HAP-1 (cell line): Measurements from ENCODE around the gene CDYL.

ENCODE experiments used
- DNase-seq, 2 experiments: peaks; one replicate each; pipeline ENCODE4 v3.0.0-alpha.2; 2016 to 2020; ENCODE audit warnings: low spot score in 2 of 2
- H3K27me3 ChIP-seq: fragments of 250-450 bp; sonication (Bioruptor Pico); 2 replicates; pipeline ENCODE4 v1.5.1; 2020; ENCODE audit warnings: low read depth, mild to moderate bottlenecking, moderate library complexity
- H3K36me3 ChIP-seq: fragments of 250-450 bp; sonication (Bioruptor Pico); replicated peaks from 2 replicates; pipeline ENCODE4 v1.5.1; 2020; ENCODE audit warnings: mild to moderate bottlenecking
- H3K4me1 ChIP-seq: fragments of 250-450 bp; sonication (Bioruptor Pico); 2 replicates; pipeline ENCODE4 v1.5.1; 2020; ENCODE audit warnings: mild to moderate bottlenecking
- H3K4me3 ChIP-seq: fragments of 250-450 bp; sonication (Bioruptor Pico); 2 replicates; pipeline ENCODE4 v1.5.1; 2020; ENCODE audit warnings: mild to moderate bottlenecking, moderate library complexity
- H3K9me3 ChIP-seq: fragments of 250-450 bp; sonication (Bioruptor Pico); 2 replicates; pipeline ENCODE4 v1.5.1; 2020; ENCODE audit warnings: mild to moderate bottlenecking, moderate library complexity
- in situ Hi-C: fragments of 300-500 bp; cut with MboI; formaldehyde crosslinking; loops from 3 replicates; pipeline ENCODE4 v1.14.3; 2020; ENCODE audit warnings: low sequenced_read_pairs, inconsistent platforms, mixed read lengths

The CDYL gene

GRCh38 chr6:4776131-4776492 lies at the start of gene CDYL:
Gene CDYL (plus strand): TSS chr6:4776404. CDS start chr6:4776784, 380 bp downstream.
- H3K27me3 ChIP-seq = no peaks in the 10 kb centered on the region
- H3K9me3 ChIP-seq = no peaks in the 10 kb centered on the region
- H3K36me3 ChIP-seq = 0 out of 2 replicates have a peak, but pooled peaks cover 2% of the 10 kb centered on the region
- H3K4me3 ChIP-seq = peak within 1 kb of the TSS; percentile 41
- DNase-seq = peak; percentile 76 to 89
- H3K4me1 ChIP-seq = peaks cover 32% of the 10 kb centered on the region
- in situ Hi-C loops = no loop called here

GRCh38 chr6:4726645-4727044 lies 49.6 kb upstream of the CDYL start:
- DNase-seq = no peak
- no peaks in the 10 kb centered on the region for H3K9me3 ChIP-seq
- no peaks in the 10 kb centered on the region for H3K27me3 ChIP-seq
- H3K36me3 ChIP-seq = no peaks in the 10 kb centered on the region
- no peaks in the 10 kb centered on the region for H3K4me1 ChIP-seq
- H3K4me3 ChIP-seq = no peak overlapping the region
- in situ Hi-C loops = no loop called here

GRCh38 chr6:4727217-4727616 lies 49.0 kb upstream of the CDYL start:
- in situ Hi-C loops = no loop called here
- Histone ChIP-seq H3K4me1 (no peaks in the 10 kb centered on the region), H3K4me3 (no peak overlapping the region), H3K27me3 (no peaks in the 10 kb centered on the region), H3K36me3 (no peaks in the 10 kb centered on the region), H3K9me3 (no peaks in the 10 kb centered on the region)
- no peak for DNase-seq

- no peaks in the 10 kb centered on the region for H3K9me3 ChIP-seq
- DNase-seq = no peak
- H3K4me1 ChIP-seq = no peaks in the 10 kb centered on the region
- no peaks in the 10 kb centered on the region for H3K36me3 ChIP-seq
- no peaks in the 10 kb centered on the region for H3K27me3 ChIP-seq
- in situ Hi-C loops = no loop called here
- H3K4me3 ChIP-seq = no peak overlapping the region
These were observed 48.4 kb upstream of the CDYL start for GRCh38 chr6:4727671-4728435.

- Histone ChIP-seq H3K27me3 (no peaks in the 10 kb centered on the region), H3K4me3 (no peak overlapping the region), H3K9me3 (no peaks in the 10 kb centered on the region), H3K4me1 (no peaks in the 10 kb centered on the region), H3K36me3 (no peaks in the 10 kb centered on the region)
- no peak for DNase-seq
- in situ Hi-C loops = no loop called here
These were observed 47.8 kb upstream of the CDYL start for GRCh38 chr6:4728436-4728769.

GRCh38 chr6:4728926-4729325 lies 47.3 kb upstream of the CDYL start:
- H3K27me3 ChIP-seq = no peaks in the 10 kb centered on the region
- no peaks in the 10 kb centered on the region for H3K4me1 ChIP-seq
- in situ Hi-C loops = no loop called here
- H3K36me3 ChIP-seq = no peaks in the 10 kb centered on the region
- no peaks in the 10 kb centered on the region for H3K9me3 ChIP-seq
- no peak for DNase-seq
- no peak overlapping the region for H3K4me3 ChIP-seq

- no peak for DNase-seq
- H3K4me3 ChIP-seq = no peak overlapping the region
- in situ Hi-C loops = no loop called here
- H3K27me3 ChIP-seq = no peaks in the 10 kb centered on the region
- H3K9me3 ChIP-seq = no peaks in the 10 kb centered on the region
- no peaks in the 10 kb centered on the region for H3K4me1 ChIP-seq
- no peaks in the 10 kb centered on the region for H3K36me3 ChIP-seq
These were observed 44.2 kb upstream of the CDYL start for GRCh38 chr6:4731996-4732395.

GRCh38 chr6:4732691-4733315 lies 43.4 kb upstream of the CDYL start:
- no peaks in the 10 kb centered on the region for H3K36me3 ChIP-seq
- H3K27me3 ChIP-seq = no peaks in the 10 kb centered on the region
- no peak for DNase-seq
- in situ Hi-C loops = no loop called here
- H3K4me1 ChIP-seq = no peaks in the 10 kb centered on the region
- no peaks in the 10 kb centered on the region for H3K9me3 ChIP-seq
- no peak overlapping the region for H3K4me3 ChIP-seq

GRCh38 chr6:4736371-4736873 lies 39.8 kb upstream of the CDYL start:
- in situ Hi-C loops = no loop called here
- DNase-seq = no peak
- Histone ChIP-seq H3K4me3 (no peak overlapping the region), H3K4me1 (no peaks in the 10 kb centered on the region), H3K27me3 (no peaks in the 10 kb centered on the region), H3K36me3 (no peaks in the 10 kb centered on the region), H3K9me3 (no peaks in the 10 kb centered on the region)

GRCh38 chr6:4740032-4740431 lies 36.2 kb upstream of the CDYL start:
- Histone ChIP-seq H3K36me3 (no peaks in the 10 kb centered on the region), H3K9me3 (no peaks in the 10 kb centered on the region), H3K4me1 (no peaks in the 10 kb centered on the region), H3K27me3 (no peaks in the 10 kb centered on the region), H3K4me3 (no peak overlapping the region)
- in situ Hi-C loops = no loop called here
- DNase-seq = no peak

GRCh38 chr6:4743062-4743461 lies 33.1 kb upstream of the CDYL start:
- no peaks in the 10 kb centered on the region for H3K4me1 ChIP-seq
- no peak for DNase-seq
- H3K36me3 ChIP-seq = no peaks in the 10 kb centered on the region
- H3K4me3 ChIP-seq = no peak overlapping the region
- H3K9me3 ChIP-seq = no peaks in the 10 kb centered on the region
- in situ Hi-C loops = no loop called here
- no peaks in the 10 kb centered on the region for H3K27me3 ChIP-seq

GRCh38 chr6:4743926-4744325 lies 32.3 kb upstream of the CDYL start:
- Histone ChIP-seq H3K4me3 (no peak overlapping the region), H3K4me1 (no peaks in the 10 kb centered on the region), H3K36me3 (no peaks in the 10 kb centered on the region), H3K27me3 (no peaks in the 10 kb centered on the region), H3K9me3 (no peaks in the 10 kb centered on the region)
- in situ Hi-C loops = no loop called here
- DNase-seq = no peak

- Histone ChIP-seq H3K27me3 (no peaks in the 10 kb centered on the region), H3K4me3 (no peak overlapping the region), H3K36me3 (no peaks in the 10 kb centered on the region), H3K4me1 (no peaks in the 10 kb centered on the region; the same call in 1 of the 2 replicates), H3K9me3 (no peaks in the 10 kb centered on the region)
- DNase-seq = no peak
- in situ Hi-C loops = no loop called here
These were observed 28.6 kb upstream of the CDYL start for GRCh38 chr6:4747588-4747987.

GRCh38 chr6:4751823-4752464 lies 24.3 kb upstream of the CDYL start:
- Histone ChIP-seq H3K9me3 (no peaks in the 10 kb centered on the region), H3K4me3 (no peak overlapping the region), H3K27me3 (peaks cover 15% of the 10 kb centered on the region; the same call in 1 of the 2 replicates), H3K4me1 (no peaks in the 10 kb centered on the region; the same call in 1 of the 2 replicates), H3K36me3 (no peaks in the 10 kb centered on the region)
- in situ Hi-C loops = no loop called here
- no peak for DNase-seq
